22Rv1 (cell line): ENCODE measurements around the gene CNTNAP2.

Source experiments
- CTCF ChIP-seq: fragments of 450-650 bp; IDR thresholded peaks from 2 replicates; pipeline ENCODE4 v1.5.1; 2017; ENCODE audit warnings: mild to moderate bottlenecking
- ZFX ChIP-seq: fragments of 450-650 bp; IDR thresholded peaks from 2 replicates; pipeline ENCODE4 v1.6.1; 2017; ENCODE audit warnings: antibody characterized with exemption, borderline replicate concordance

GRCh38 chr7:146486519-146486918 lies 369.9 kb downstream of the CNTNAP2 start:
- TF ChIP-seq CTCF (no peak), ZFX (no peak)
